NCI-H748 (cell line): ENCODE measurements around the gene CRLF1.
A peak's percentile ranks its signal among the peaks of the same experiment; 100 is the strongest.

Experiments
- DNase-seq: peaks from one replicate; lab custom pipeline; 2025; ENCODE audit not compliant: unreplicated experiment; lab: John Stamatoyannopoulos, UW

Gene CRLF1

GRCh38 chr19:18606281-18607225 is at the start of gene CRLF1:
Gene CRLF1 (minus strand): TSS chr19:18606799. CDS start chr19:18606656, 143 bp downstream.
- no peak for DNase-seq

GRCh38 chr19:18655173-18655844 is 48.7 kb upstream of the CRLF1 start:
- DNase-seq = no peak

GRCh38 chr19:18654469-18654868 is 47.9 kb upstream of the CRLF1 start:
- DNase-seq = no peak

- no peak for DNase-seq
Measured at GRCh38 chr19:18653853-18654252, 47.3 kb upstream of the CRLF1 start.

- no peak for DNase-seq
Measured at GRCh38 chr19:18651733-18652132, 45.1 kb upstream of the CRLF1 start.

GRCh38 chr19:18651300-18651699 is 44.7 kb upstream of the CRLF1 start:
- DNase-seq = no peak

GRCh38 chr19:18650468-18651041 is 44.0 kb upstream of the CRLF1 start:
- DNase-seq = no peak

GRCh38 chr19:18650021-18650390 is 43.4 kb upstream of the CRLF1 start:
- no peak for DNase-seq

GRCh38 chr19:18649371-18650020 is 42.9 kb upstream of the CRLF1 start:
- no peak for DNase-seq

GRCh38 chr19:18648973-18649315 is 42.3 kb upstream of the CRLF1 start:
- no peak for DNase-seq

- no peak for DNase-seq
Measured at GRCh38 chr19:18647807-18648206, 41.2 kb upstream of the CRLF1 start.

GRCh38 chr19:18647371-18647767 is 40.8 kb upstream of the CRLF1 start:
- no peak for DNase-seq

GRCh38 chr19:18646535-18647370 is 40.2 kb upstream of the CRLF1 start:
- peak; percentile 10 for DNase-seq

- no peak for DNase-seq
Measured at GRCh38 chr19:18645035-18645511, 38.5 kb upstream of the CRLF1 start.

GRCh38 chr19:18644196-18645034 is 37.8 kb upstream of the CRLF1 start:
- DNase-seq = no peak

GRCh38 chr19:18639706-18640243 is 33.2 kb upstream of the CRLF1 start:
- DNase-seq = no peak

- DNase-seq = peak; percentile 37
Measured at GRCh38 chr19:18637673-18638630, 31.4 kb upstream of the CRLF1 start.

- DNase-seq = no peak
Measured at GRCh38 chr19:18636969-18637629, 30.5 kb upstream of the CRLF1 start, which contains the start of gene KLHL26. Gene KLHL26 (plus strand): TSS chr19:18637028. CDS start chr19:18637055, 27 bp downstream.
